SK-N-MC (cell line): ENCODE data around the gene MERTK.
"Not testable (repeated sequence)": the region's sequence is repeated elsewhere in the genome, so short reads cannot be mapped to it uniquely, and the experiment has no call there.

Source experiments
- DNase-seq: peaks from one replicate; pipeline ENCODE4 v3.0.0-alpha.2; 2011; ENCODE audit warnings: low read depth, low spot score
- H3K27ac ChIP-seq: fragments of 200-600 bp; sonication (generic); 2 replicates; pipeline ENCODE4 v1.5.1; 2016; ENCODE audit warnings: mixed run types
- H3K36me3 ChIP-seq: fragments of 200-600 bp; sonication (generic); 2 replicates; pipeline ENCODE4 v1.6.1; 2017; ENCODE audit warnings: antibody characterized with exemption, low read length, mixed read lengths; ENCODE audit not compliant: insufficient read depth
- H3K4me3 ChIP-seq: fragments of 200-600 bp; sonication (generic); 2 replicates; pipeline ENCODE4 v1.5.1; 2016
- H3K9ac ChIP-seq: fragments of 200-600 bp; sonication (generic); 2 replicates; pipeline ENCODE4 v1.8.0; 2017; ENCODE audit warnings: mixed run types, mixed read lengths; ENCODE audit not compliant: insufficient read length
- H3K9me3 ChIP-seq: fragments of 200-600 bp; sonication (generic); 2 replicates; pipeline ENCODE4 v1.6.1; 2017; ENCODE audit warnings: low read depth, mild to moderate bottlenecking, antibody characterized with exemption, low read length, moderate library complexity, mixed read lengths
- EZH2 ChIP-seq: fragments of 200-600 bp; sonication (generic); IDR thresholded peaks from one replicate; pipeline ENCODE4 v1.6.1; 2017; ENCODE audit warnings: antibody characterized with exemption
- FOXP2 ChIP-seq: optimal IDR thresholded peaks from 2 replicates; pipeline ENCODE3; 2011; ENCODE audit warnings: mild to moderate bottlenecking, moderate library complexity; ENCODE audit not compliant: insufficient read depth; ENCODE audit errors: extremely low read length, control extremely low read depth
- POLR2AphosphoS5 ChIP-seq: IDR thresholded peaks from 2 replicates; pipeline ENCODE4 v1.6.1; 2012; ENCODE audit warnings: mild to moderate bottlenecking, low read depth, low read length, borderline replicate concordance

Gene MERTK

GRCh38 chr2:111919365-111919764, 21.0 kb downstream of the MERTK start:
- no peak overlapping the region for H3K27ac ChIP-seq

GRCh38 chr2:111919794-111920608, 21.6 kb downstream of the MERTK start:
- no peak for DNase-seq
- TF ChIP-seq EZH2 (no peak), FOXP2 (no peak), POLR2AphosphoS5 (no peak)
- Histone ChIP-seq H3K27ac (no peak overlapping the region), H3K4me3 (no peak overlapping the region), H3K36me3 (no peaks in the 10 kb centered on the region), H3K9ac (no peak overlapping the region), H3K9me3 (no peaks in the 10 kb centered on the region)

More at GRCh38 chr2:111919365-111919764, 21.0 kb downstream of the MERTK start:
- H3K9ac ChIP-seq, result no peak overlapping the region
- no peaks in the 10 kb centered on the region for H3K36me3 ChIP-seq
- H3K4me3 ChIP-seq, result no peak overlapping the region
- DNase-seq, result no peak
- TF ChIP-seq FOXP2, result no peak
- no peaks in the 10 kb centered on the region for H3K9me3 ChIP-seq

GRCh38 chr2:111923276-111923804, 24.9 kb downstream of the MERTK start:
- TF ChIP-seq EZH2 (no peak), POLR2AphosphoS5 (no peak), FOXP2 (no peak)
- no peaks in the 10 kb centered on the region for H3K36me3 ChIP-seq
- no peak overlapping the region for H3K27ac ChIP-seq
- H3K9me3 ChIP-seq, result no peaks in the 10 kb centered on the region
- no peak for DNase-seq
- no peak overlapping the region for H3K4me3 ChIP-seq
- no peak overlapping the region for H3K9ac ChIP-seq

GRCh38 chr2:111924617-111925107, 26.3 kb downstream of the MERTK start:
- no peak for TF ChIP-seq EZH2
- no peak for TF ChIP-seq FOXP2
- no peak for TF ChIP-seq POLR2AphosphoS5
- DNase-seq, result no peak
- Histone ChIP-seq H3K9ac (no peak overlapping the region), H3K9me3 (no peaks in the 10 kb centered on the region), H3K27ac (no peak overlapping the region), H3K36me3 (no peaks in the 10 kb centered on the region), H3K4me3 (no peak overlapping the region)

- Histone ChIP-seq H3K9ac (no peak overlapping the region), H3K36me3 (no peaks in the 10 kb centered on the region), H3K27ac (no peak overlapping the region), H3K9me3 (no peaks in the 10 kb centered on the region), H3K4me3 (no peak overlapping the region)
- TF ChIP-seq FOXP2 (no peak), EZH2 (no peak), POLR2AphosphoS5 (no peak)
- no peak for DNase-seq
Observed at GRCh38 chr2:111927723-111928122, 29.3 kb downstream of the MERTK start.

- TF ChIP-seq POLR2AphosphoS5, result no peak
- no peak for TF ChIP-seq EZH2
- no peak for TF ChIP-seq FOXP2
Observed at GRCh38 chr2:111930409-111930808, 32.0 kb downstream of the MERTK start.

GRCh38 chr2:111930875-111931274, 32.5 kb downstream of the MERTK start:
- H3K36me3 ChIP-seq, result no peaks in the 10 kb centered on the region
- no peak for DNase-seq
- TF ChIP-seq EZH2, result no peak
- no peak for TF ChIP-seq POLR2AphosphoS5
- no peak for TF ChIP-seq FOXP2
- no peak overlapping the region for H3K27ac ChIP-seq
- no peak overlapping the region for H3K4me3 ChIP-seq
- no peak overlapping the region for H3K9ac ChIP-seq
- H3K9me3 ChIP-seq, result no peaks in the 10 kb centered on the region

More at GRCh38 chr2:111930409-111930808, 32.0 kb downstream of the MERTK start:
- Histone ChIP-seq H3K9ac (no peak overlapping the region), H3K4me3 (no peak overlapping the region), H3K36me3 (no peaks in the 10 kb centered on the region), H3K9me3 (no peaks in the 10 kb centered on the region), H3K27ac (no peak overlapping the region)
- no peak for DNase-seq

GRCh38 chr2:111932841-111933291, 34.5 kb downstream of the MERTK start:
- Histone ChIP-seq H3K27ac (no peak overlapping the region), H3K9me3 (no peaks in the 10 kb centered on the region), H3K36me3 (no peaks in the 10 kb centered on the region), H3K9ac (no peak overlapping the region), H3K4me3 (no peak overlapping the region)
- no peak for DNase-seq
- TF ChIP-seq POLR2AphosphoS5 (no peak), EZH2 (no peak), FOXP2 (no peak)

- H3K4me3 ChIP-seq, H3K9me3 ChIP-seq, H3K36me3 ChIP-seq, H3K27ac ChIP-seq, DNase-seq, H3K9ac ChIP-seq: not testable (repeated sequence)
Observed at GRCh38 chr2:111933900-111934299, 35.5 kb downstream of the MERTK start.
